Kasumi-1 (cell line): ENCODE results near the gene MCHR1.

Source experiments
- DNase-seq, 2 experiments: peaks; one replicate each; lab custom pipeline; 2025; lab: John Stamatoyannopoulos, UW

Gene MCHR1

DNA sequence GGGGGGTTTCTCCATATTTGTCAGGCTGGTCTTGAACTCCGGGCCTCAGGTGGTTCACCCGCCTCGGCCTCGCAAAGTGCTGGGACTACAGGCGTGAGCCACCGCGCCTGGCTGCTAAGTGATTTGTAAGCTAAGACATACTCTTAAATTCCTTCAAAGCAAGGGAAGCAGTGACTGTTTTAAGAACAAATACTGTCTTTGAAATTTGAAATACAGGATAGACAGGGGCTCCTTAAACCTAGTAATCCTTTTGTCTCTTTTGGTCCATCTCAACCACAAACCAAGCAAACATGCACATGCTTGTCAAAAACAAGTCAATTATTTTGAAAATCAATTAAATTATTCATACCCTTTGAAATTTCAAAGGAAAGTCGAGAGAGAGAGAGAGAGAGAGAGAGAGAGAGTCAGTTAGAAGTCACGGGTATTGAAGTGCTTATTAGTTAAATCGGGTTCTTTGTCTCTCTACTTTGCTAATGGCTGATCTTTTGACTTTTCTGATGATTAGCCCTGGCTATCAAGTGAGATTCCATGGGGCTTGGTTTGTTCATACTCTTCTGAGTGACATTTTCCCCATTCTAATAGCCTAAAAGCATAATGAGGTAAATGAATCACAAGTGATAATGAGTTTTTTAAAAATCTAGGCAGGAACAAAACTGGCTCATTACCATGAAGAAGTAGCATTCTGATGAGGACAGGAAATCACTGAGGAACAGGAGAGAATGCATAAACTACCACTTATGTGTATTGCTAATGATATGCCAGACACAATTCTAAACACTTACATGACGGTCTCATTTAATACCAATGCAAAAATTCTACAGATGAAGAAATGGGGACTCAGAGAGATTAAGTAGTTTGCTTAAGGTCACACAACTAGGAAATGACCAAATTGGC lies 48.0 kb downstream of the MCHR1 start:
- no peak for DNase-seq

DNA sequence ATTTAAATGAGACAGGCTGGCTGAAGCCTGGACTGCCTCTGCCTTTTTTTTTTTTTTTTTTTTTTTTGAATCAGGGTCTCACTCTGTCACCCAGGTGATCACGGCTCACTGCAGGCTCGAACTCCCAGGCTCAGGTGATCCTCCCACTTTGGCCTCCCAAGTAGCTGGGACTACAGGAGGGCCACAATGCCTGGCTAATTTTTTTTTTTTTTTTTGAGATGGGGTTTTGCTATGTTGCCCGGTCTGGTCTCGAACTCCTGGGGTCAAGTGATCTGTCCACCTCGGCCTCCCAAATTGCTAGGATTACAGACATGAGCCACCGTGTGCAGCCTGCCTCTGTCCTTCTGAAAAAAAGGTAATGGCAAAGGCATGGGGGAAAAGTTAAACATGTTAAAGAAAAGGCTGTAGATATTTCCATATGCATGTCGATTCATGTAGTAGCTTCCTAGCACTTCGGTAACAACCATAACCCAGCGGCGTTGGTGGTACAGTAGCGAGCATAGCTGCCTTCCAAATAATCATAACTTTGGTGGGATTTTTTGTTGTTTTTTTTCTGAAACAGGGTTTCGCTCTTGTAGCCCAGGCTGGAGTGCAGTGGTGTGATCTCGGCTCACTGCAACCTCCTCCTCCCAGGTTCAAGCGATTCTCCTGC lies 48.8 kb downstream of the MCHR1 start:
- DNase-seq, result no peak

DNA sequence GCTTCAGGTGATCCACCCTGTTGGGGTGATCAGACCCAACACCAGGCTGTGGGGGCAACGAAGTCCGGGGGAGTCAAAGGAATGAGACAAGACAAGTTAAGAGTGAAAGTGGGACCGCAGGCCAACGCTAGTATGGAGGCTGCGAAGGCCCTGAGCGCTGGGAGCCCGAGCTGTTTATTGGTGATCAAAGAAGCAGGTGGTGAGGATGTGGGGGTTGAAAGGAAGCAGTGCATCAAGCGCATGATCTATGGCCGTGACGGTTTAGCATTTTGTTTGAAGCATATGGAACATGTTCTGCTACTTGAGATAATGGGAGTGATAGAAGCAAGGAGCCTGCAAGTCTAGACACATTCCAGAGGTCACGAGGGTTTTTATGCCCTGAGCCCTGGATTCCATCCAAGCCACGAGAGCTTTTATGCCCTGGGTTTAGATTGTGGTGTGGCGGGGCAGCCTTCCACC lies 49.5 kb downstream of the MCHR1 start:
- no peak for DNase-seq

DNA sequence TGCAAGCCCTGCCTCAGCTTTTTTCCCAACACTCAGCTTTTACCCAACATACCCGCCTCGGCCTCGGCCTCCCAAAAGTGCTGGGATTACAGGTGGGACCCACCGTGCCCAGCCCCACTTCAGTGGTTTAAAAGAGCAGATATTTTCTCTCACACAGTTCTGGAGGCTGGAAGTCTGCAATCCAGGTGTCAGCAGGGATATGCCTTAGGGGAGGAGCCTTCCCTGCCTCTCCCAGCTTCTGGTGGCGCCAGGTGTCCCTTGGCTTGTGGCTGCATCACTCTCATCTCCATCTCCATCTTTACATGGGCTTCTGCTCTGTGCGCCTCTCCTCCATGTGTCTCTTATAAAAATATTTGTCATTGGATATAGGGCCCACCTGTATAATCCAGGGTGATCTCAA lies 50.0 kb downstream of the MCHR1 start:
- no peak for DNase-seq
